Ramos (cell line): ENCODE measurements around the gene AP5M1.
"Not testable (repeated sequence)": the region's sequence is repeated elsewhere in the genome, so short reads cannot be mapped to it uniquely, and the experiment has no call there.

Experiments used
- in situ Hi-C: fragments of 300-500 bp; cut with MboI; formaldehyde crosslinking; loops from one replicate; pipeline ENCODE4 v1.14.3; 2022; ENCODE audit warnings: low sequenced_read_pairs; ENCODE audit not compliant: unreplicated experiment

AP5M1 gene

GRCh38 chr14:57287745-57288144 is 19.0 kb downstream of the AP5M1 start:
- in situ Hi-C loops = no loop called here

- in situ Hi-C loops = no loop called here
These were observed 22.0 kb downstream of the AP5M1 start for GRCh38 chr14:57290751-57291150.

- in situ Hi-C loops = no loop called here
These were observed 23.2 kb downstream of the AP5M1 start for GRCh38 chr14:57291692-57292647.

- in situ Hi-C loops = no loop called here
These were observed 25.4 kb downstream of the AP5M1 start for GRCh38 chr14:57293866-57294837.

- in situ Hi-C loops = no loop called here
These were observed 26.5 kb downstream of the AP5M1 start for GRCh38 chr14:57295239-57295638.

- in situ Hi-C loops = no loop called here
These were observed 29.1 kb downstream of the AP5M1 start for GRCh38 chr14:57297852-57298251.

GRCh38 chr14:57299511-57299910 is 30.7 kb downstream of the AP5M1 start:
- in situ Hi-C loops = no loop called here

GRCh38 chr14:57302883-57303282 is 34.1 kb downstream of the AP5M1 start:
- in situ Hi-C loops = no loop called here

GRCh38 chr14:57314396-57315089 is 45.8 kb downstream of the AP5M1 start:
- in situ Hi-C loops = loop anchor here (10.0 kb wide), 1 partner anchor 820 kb away; no protein-coding TSS in a partner anchor

- in situ Hi-C loops = loop anchor here (10.0 kb wide), 1 partner anchor 823 kb away; no protein-coding TSS in a partner anchor
These were observed 48.6 kb downstream of the AP5M1 start for GRCh38 chr14:57317248-57317833.

GRCh38 chr14:57319636-57320192 is 50.9 kb downstream of the AP5M1 start:
- in situ Hi-C loops = loop anchor here (10.0 kb wide), 1 partner anchor 825 kb away; no protein-coding TSS in a partner anchor

GRCh38 chr14:57323721-57324120 is 55.0 kb downstream of the AP5M1 start:
- in situ Hi-C loops = no loop called here

GRCh38 chr14:57326253-57326652 is 57.5 kb downstream of the AP5M1 start:
- in situ Hi-C loops = no loop called here

- in situ Hi-C loops = no loop called here
These were observed 61.1 kb downstream of the AP5M1 start for GRCh38 chr14:57329833-57330232.

GRCh38 chr14:57332475-57332874 is 63.7 kb downstream of the AP5M1 start:
- in situ Hi-C loops = not testable (repeated sequence)

- in situ Hi-C loops = not testable (repeated sequence)
These were observed 65.0 kb downstream of the AP5M1 start for GRCh38 chr14:57333726-57334125.

- in situ Hi-C loops = not testable (repeated sequence)
These were observed 75.0 kb downstream of the AP5M1 start for GRCh38 chr14:57343545-57344297.

- in situ Hi-C loops = no loop called here
These were observed 76.3 kb downstream of the AP5M1 start for GRCh38 chr14:57345106-57345505.

GRCh38 chr14:57346741-57347140 is 78.0 kb downstream of the AP5M1 start:
- in situ Hi-C loops = no loop called here
